ENCODE measurements around the gene ABCB10.

- TF ChIP-seq, protein P1, sequence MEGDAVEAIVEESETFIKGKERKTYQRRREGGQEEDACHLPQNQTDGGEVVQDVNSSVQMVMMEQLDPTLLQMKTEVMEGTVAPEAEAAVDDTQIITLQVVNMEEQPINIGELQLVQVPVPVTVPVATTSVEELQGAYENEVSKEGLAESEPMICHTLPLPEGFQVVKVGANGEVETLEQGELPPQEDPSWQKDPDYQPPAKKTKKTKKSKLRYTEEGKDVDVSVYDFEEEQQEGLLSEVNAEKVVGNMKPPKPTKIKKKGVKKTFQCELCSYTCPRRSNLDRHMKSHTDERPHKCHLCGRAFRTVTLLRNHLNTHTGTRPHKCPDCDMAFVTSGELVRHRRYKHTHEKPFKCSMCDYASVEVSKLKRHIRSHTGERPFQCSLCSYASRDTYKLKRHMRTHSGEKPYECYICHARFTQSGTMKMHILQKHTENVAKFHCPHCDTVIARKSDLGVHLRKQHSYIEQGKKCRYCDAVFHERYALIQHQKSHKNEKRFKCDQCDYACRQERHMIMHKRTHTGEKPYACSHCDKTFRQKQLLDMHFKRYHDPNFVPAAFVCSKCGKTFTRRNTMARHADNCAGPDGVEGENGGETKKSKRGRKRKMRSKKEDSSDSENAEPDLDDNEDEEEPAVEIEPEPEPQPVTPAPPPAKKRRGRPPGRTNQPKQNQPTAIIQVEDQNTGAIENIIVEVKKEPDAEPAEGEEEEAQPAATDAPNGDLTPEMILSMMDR (IDR thresholded peaks at IDR 0.05; ENCODE audit: low read depth, low read length, poor library complexity, severe bottlenecking), result no peak
- TF ChIP-seq EZH2phosphoT487 (IDR thresholded peaks at IDR 0.05; ENCODE audit: borderline replicate concordance, low read length), result no peak
Measured at GRCh38 chr1:229485318-229485717, 73.2 kb downstream of the ABCB10 start.
